GM12878 (cell line): ENCODE results near the gene IL37. TPM values are rescaled to one million over a fixed set of nuclear protein-coding genes. Genes with fewer than 3 reads are reported as not detected.
A peak's percentile ranks its signal among the peaks of the same experiment; 100 is the strongest.

Source experiments
- BCLAF1 ChIP-seq: fragments of 450-650 bp; IDR thresholded peaks from 2 replicates; pipeline ENCODE4 v1.6.1; 2017; ENCODE audit warnings: antibody characterized with exemption, mild to moderate bottlenecking, moderate library complexity
- BMI1 ChIP-seq: fragments of 450-650 bp; IDR thresholded peaks from 2 replicates; pipeline ENCODE4 v1.6.1; 2016; ENCODE audit warnings: mild to moderate bottlenecking, moderate library complexity, borderline replicate concordance
- CBFB ChIP-seq: IDR thresholded peaks from 2 replicates; pipeline ENCODE4 v1.6.1; 2016; ENCODE audit warnings: antibody characterized with exemption, low read depth
- CEBPZ ChIP-seq: fragments of 150-350 bp; IDR thresholded peaks from 2 replicates; pipeline ENCODE4 v1.6.1; 2016; ENCODE audit warnings: low read depth, low read length
- CREB1 ChIP-seq: IDR thresholded peaks from 2 replicates; pipeline ENCODE4 v1.6.1; 2012; ENCODE audit warnings: low read depth, mild to moderate bottlenecking, inconsistent platforms
- DPF2 ChIP-seq: fragments of 450-650 bp; IDR thresholded peaks from 2 replicates; pipeline ENCODE4 v1.6.1; 2017; ENCODE audit warnings: mild to moderate bottlenecking
- IKZF2 ChIP-seq, 2 experiments: fragments of 450-650 bp; IDR thresholded peaks; 2 replicates each; pipeline ENCODE4 v1.6.1; 2017; ENCODE audit warnings: mild to moderate bottlenecking in 2 of 2, moderate library complexity in 2 of 2
- MYB ChIP-seq: fragments of 150-350 bp; IDR thresholded peaks from 2 replicates; pipeline ENCODE4 v1.6.1; 2014; ENCODE audit warnings: mild to moderate bottlenecking, low read depth, low read length, borderline replicate concordance
- SP1 ChIP-seq: IDR thresholded peaks from one replicate; pipeline ENCODE4 v1.6.1; 2011; ENCODE audit warnings: low read depth, low read length
- polyA plus RNA-seq, 11 experiments: library from polyadenylated mRNA; depleted of rRNA in 4 of 11; unstranded in 6 of 11; stranded (reverse) in 5 of 11; fragments of >200 nt; fragmentation: Nextera tagmentation in 4 of 11; fragmentation: Illumina TruSeq in 1 of 11; extraction: Ambion mirVana in 4 of 11; extraction: Trizol in 1 of 11; gene quantifications; 1 replicate in 1 of 11; 2 replicates in 10 of 11; pipeline versions ENCODE4 v1.2.1 to v1.2.3, GENCODE V29; 2011 to 2016; ENCODE audit warnings: inconsistent platforms in 2 of 11, missing spikeins in 2 of 11, low read depth in 1 of 11
- total RNA-seq, 4 experiments: library from RNA; depleted of rRNA in 3 of 4; stranded (reverse); fragments of >200 nt in 3 of 4; fragmentation: Illumina TruSeq in 1 of 4; extraction: Trizol in 1 of 4; gene quantifications; 2 replicates each; pipeline versions ENCODE4 v1.2.1 to v1.2.3, GENCODE V29; 2013 to 2021
- TF ChIP-seq, protein P1 (sequence below): IDR thresholded peaks from 2 replicates; pipeline ENCODE4 v1.6.1; 2012; ENCODE audit warnings: low read depth, low read length, improper control_type of control experiment
- TF ChIP-seq, protein P2 (sequence below): IDR thresholded peaks from 2 replicates; pipeline ENCODE4 v1.6.1; 2012; ENCODE audit warnings: improper control_type of control experiment, low read depth, low read length; ENCODE audit not compliant: insufficient replicate concordance
- TF ChIP-seq, protein P3 (sequence below): IDR thresholded peaks from 2 replicates; pipeline ENCODE4 v1.6.1; 2012; ENCODE audit warnings: low read depth, low read length, improper control_type of control experiment

The IL37 gene
- total and polyA plus RNA-seq, 10 of the 15 experiments (the other 5 are each of a cell fraction or from before 2014, with no cell fraction given) = 0.41 to 0.54 TPM; not detected in 8

DNA sequence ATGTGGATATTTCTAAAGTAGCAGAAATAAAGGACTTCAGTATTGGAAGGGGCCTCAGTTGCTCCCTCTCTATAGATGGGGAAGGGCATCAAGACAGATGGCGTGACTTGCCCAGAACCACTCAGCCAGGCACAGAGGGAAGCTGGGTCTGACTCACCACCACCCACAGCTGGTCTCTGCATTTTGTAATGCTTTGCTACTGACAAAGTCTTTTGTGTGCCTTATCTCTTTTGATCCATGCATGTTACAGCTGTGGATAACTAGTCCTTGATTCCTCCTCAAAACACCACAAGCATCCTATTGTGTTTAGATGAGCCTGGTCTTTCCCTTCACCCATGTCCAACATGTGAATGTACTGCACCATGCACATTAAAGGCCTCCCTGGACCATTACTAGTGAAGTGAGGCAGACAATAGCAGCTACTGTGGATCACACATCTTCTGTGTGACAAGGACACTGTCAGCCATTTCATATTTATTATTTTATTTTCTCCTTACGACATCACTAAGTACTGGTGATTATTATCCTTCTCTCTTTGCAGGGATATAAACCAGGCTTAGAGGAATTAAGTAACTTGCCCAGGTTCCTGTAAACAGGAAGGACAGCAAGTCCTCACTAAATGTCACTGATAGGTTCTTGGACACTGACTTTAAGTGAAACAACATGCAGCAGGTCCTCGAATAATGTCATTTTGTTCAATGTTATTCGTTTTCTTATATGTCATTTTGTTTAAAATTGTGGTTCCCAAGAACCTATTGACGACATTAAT, 29.6 kb upstream of the IL37 start (continued):
- TF ChIP-seq, protein P1, sequence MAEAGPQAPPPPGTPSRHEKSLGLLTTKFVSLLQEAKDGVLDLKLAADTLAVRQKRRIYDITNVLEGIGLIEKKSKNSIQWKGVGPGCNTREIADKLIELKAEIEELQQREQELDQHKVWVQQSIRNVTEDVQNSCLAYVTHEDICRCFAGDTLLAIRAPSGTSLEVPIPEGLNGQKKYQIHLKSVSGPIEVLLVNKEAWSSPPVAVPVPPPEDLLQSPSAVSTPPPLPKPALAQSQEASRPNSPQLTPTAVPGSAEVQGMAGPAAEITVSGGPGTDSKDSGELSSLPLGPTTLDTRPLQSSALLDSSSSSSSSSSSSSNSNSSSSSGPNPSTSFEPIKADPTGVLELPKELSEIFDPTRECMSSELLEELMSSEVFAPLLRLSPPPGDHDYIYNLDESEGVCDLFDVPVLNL = no peak
- TF ChIP-seq IKZF2 (IDR thresholded peaks at IDR 0.05) (peak; percentile 44 to 61), BMI1 (no peak), CEBPZ (no peak), CREB1 (no peak), MYB (no peak), CBFB (no peak; the same call in 1 of the 2 replicates), BCLAF1 (no peak), SP1 (no peak), DPF2 (peak; percentile 86)
- TF ChIP-seq, protein P2, sequence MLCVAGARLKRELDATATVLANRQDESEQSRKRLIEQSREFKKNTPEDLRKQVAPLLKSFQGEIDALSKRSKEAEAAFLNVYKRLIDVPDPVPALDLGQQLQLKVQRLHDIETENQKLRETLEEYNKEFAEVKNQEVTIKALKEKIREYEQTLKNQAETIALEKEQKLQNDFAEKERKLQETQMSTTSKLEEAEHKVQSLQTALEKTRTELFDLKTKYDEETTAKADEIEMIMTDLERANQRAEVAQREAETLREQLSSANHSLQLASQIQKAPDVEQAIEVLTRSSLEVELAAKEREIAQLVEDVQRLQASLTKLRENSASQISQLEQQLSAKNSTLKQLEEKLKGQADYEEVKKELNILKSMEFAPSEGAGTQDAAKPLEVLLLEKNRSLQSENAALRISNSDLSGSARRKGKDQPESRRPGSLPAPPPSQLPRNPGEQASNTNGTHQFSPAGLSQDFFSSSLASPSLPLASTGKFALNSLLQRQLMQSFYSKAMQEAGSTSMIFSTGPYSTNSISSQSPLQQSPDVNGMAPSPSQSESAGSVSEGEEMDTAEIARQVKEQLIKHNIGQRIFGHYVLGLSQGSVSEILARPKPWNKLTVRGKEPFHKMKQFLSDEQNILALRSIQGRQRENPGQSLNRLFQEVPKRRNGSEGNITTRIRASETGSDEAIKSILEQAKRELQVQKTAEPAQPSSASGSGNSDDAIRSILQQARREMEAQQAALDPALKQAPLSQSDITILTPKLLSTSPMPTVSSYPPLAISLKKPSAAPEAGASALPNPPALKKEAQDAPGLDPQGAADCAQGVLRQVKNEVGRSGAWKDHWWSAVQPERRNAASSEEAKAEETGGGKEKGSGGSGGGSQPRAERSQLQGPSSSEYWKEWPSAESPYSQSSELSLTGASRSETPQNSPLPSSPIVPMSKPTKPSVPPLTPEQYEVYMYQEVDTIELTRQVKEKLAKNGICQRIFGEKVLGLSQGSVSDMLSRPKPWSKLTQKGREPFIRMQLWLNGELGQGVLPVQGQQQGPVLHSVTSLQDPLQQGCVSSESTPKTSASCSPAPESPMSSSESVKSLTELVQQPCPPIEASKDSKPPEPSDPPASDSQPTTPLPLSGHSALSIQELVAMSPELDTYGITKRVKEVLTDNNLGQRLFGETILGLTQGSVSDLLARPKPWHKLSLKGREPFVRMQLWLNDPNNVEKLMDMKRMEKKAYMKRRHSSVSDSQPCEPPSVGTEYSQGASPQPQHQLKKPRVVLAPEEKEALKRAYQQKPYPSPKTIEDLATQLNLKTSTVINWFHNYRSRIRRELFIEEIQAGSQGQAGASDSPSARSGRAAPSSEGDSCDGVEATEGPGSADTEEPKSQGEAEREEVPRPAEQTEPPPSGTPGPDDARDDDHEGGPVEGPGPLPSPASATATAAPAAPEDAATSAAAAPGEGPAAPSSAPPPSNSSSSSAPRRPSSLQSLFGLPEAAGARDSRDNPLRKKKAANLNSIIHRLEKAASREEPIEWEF = no peak
- TF ChIP-seq, protein P3, sequence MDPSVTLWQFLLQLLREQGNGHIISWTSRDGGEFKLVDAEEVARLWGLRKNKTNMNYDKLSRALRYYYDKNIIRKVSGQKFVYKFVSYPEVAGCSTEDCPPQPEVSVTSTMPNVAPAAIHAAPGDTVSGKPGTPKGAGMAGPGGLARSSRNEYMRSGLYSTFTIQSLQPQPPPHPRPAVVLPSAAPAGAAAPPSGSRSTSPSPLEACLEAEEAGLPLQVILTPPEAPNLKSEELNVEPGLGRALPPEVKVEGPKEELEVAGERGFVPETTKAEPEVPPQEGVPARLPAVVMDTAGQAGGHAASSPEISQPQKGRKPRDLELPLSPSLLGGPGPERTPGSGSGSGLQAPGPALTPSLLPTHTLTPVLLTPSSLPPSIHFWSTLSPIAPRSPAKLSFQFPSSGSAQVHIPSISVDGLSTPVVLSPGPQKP = no peak
